Ishikawa (cell line): Measurements from ENCODE around the gene BFSP2.

ENCODE experiments used
- CEBPB ChIP-seq: IDR thresholded peaks from 2 replicates; pipeline ENCODE4 v1.6.1; 2012
- CREB1 ChIP-seq: IDR thresholded peaks from 2 replicates; pipeline ENCODE4 v1.6.1; 2012; ENCODE audit warnings: low read depth
- EGR1 ChIP-seq: IDR thresholded peaks from 2 replicates; pipeline ENCODE4 v1.6.1; 2012
- EP300 ChIP-seq: IDR thresholded peaks from 2 replicates; pipeline ENCODE4 v1.6.1; 2012; ENCODE audit warnings: borderline replicate concordance
- FOXM1 ChIP-seq: IDR thresholded peaks from 2 replicates; pipeline ENCODE4 v1.6.1; 2012; ENCODE audit warnings: low read depth, borderline replicate concordance
- NFIC ChIP-seq: IDR thresholded peaks from 2 replicates; pipeline ENCODE4 v1.6.1; 2012
- RAD21 ChIP-seq: IDR thresholded peaks from 2 replicates; pipeline ENCODE4 v1.6.1; 2012; ENCODE audit warnings: low read depth
- TAF1 ChIP-seq: IDR thresholded peaks from 2 replicates; pipeline ENCODE4 v1.6.1; 2012; ENCODE audit warnings: low read depth, mild to moderate bottlenecking
- TCF12 ChIP-seq: IDR thresholded peaks from 2 replicates; pipeline ENCODE4 v1.6.1; 2012; ENCODE audit warnings: low read depth
- TEAD4 ChIP-seq: IDR thresholded peaks from 2 replicates; pipeline ENCODE4 v1.6.1; 2012
- YY1 ChIP-seq: IDR thresholded peaks from 2 replicates; pipeline ENCODE4 v1.6.1; 2012; ENCODE audit warnings: low read depth
- ZBTB7A ChIP-seq: IDR thresholded peaks from 2 replicates; pipeline ENCODE4 v1.6.1; 2012; ENCODE audit warnings: low read depth
- TF ChIP-seq, protein P1 (sequence below): IDR thresholded peaks from 2 replicates; pipeline ENCODE4 v1.6.1; 2012; ENCODE audit warnings: low read depth, mild to moderate bottlenecking
- TF ChIP-seq, protein P2 (sequence below): IDR thresholded peaks from 2 replicates; pipeline ENCODE4 v1.6.1; 2012
- TF ChIP-seq, protein P3 (sequence below): IDR thresholded peaks from 2 replicates; pipeline ENCODE4 v1.6.1; 2012

BFSP2 gene

DNA sequence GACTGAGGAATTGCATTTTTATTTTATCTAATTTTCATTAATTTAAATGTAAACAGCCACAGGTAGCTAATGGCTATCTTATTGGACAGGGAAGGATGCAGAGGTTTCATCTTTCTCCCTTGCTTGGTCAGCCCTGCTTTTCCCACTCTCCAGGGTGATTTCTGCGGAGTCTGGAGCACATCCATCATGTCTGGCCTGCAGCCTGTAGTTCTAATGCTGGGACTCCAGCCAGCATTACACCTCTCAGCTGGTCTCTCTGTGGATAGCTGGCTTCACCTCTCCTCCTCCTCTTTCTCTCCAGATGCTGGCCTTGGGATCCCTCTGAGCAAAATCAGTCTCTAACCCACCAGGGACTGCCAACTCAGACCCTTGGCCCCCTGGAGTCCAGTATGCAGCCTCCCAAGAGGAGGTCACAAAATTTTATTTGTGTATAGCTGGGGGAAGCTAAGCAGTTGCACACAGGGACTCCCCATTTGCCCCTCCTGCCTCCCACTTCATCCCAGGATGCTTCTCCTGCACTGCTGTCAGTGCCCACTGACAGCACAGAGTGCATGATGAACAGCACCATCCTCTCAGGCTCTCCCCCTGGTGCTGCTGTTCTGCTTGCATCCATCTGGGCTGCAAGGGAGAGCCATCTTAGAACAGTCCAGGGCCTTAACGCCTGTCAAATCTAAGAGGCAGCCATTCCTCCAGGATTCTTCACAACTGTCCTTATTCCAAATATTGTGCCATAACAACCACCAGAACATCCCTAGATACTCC, 1.7 kb downstream of the BFSP2 start:
- no peak for TF ChIP-seq CEBPB
- no peak for TF ChIP-seq TCF12
- TF ChIP-seq YY1, result no peak
- TF ChIP-seq RAD21, result no peak
- TF ChIP-seq, protein P1, sequence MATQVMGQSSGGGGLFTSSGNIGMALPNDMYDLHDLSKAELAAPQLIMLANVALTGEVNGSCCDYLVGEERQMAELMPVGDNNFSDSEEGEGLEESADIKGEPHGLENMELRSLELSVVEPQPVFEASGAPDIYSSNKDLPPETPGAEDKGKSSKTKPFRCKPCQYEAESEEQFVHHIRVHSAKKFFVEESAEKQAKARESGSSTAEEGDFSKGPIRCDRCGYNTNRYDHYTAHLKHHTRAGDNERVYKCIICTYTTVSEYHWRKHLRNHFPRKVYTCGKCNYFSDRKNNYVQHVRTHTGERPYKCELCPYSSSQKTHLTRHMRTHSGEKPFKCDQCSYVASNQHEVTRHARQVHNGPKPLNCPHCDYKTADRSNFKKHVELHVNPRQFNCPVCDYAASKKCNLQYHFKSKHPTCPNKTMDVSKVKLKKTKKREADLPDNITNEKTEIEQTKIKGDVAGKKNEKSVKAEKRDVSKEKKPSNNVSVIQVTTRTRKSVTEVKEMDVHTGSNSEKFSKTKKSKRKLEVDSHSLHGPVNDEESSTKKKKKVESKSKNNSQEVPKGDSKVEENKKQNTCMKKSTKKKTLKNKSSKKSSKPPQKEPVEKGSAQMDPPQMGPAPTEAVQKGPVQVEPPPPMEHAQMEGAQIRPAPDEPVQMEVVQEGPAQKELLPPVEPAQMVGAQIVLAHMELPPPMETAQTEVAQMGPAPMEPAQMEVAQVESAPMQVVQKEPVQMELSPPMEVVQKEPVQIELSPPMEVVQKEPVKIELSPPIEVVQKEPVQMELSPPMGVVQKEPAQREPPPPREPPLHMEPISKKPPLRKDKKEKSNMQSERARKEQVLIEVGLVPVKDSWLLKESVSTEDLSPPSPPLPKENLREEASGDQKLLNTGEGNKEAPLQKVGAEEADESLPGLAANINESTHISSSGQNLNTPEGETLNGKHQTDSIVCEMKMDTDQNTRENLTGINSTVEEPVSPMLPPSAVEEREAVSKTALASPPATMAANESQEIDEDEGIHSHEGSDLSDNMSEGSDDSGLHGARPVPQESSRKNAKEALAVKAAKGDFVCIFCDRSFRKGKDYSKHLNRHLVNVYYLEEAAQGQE, result no peak
- TF ChIP-seq FOXM1, result no peak
- no peak for TF ChIP-seq NFIC
- no peak for TF ChIP-seq CREB1
- TF ChIP-seq TAF1, result no peak
- no peak for TF ChIP-seq ZBTB7A
- TF ChIP-seq, protein P2, sequence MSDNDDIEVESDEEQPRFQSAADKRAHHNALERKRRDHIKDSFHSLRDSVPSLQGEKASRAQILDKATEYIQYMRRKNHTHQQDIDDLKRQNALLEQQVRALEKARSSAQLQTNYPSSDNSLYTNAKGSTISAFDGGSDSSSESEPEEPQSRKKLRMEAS, result no peak

DNA sequence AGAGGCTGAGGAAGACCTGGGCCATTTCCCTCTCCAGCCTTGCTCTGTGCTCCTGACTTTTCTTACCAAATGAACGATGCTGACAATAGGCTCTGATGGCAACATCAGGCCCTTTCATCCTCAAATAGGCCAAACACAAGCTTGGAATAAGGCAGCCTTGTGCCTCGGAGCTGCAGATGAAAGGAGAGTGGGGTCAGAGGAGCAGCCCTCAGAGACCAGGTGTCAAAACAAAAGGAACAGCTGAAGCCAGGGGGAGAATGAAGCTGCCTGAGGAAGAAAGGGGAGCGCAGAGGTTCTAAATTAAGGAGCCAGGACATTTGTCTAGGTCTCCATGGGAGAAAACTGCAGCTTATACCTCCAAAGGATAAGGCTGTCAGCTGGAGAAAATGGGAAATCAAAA, 5.1 kb downstream of the BFSP2 start:
- TF ChIP-seq CREB1, result no peak
- TF ChIP-seq, protein P2, result no peak
- TF ChIP-seq ZBTB7A, result no peak
- TF ChIP-seq TCF12, result no peak
- no peak for TF ChIP-seq TAF1
- no peak for TF ChIP-seq TEAD4
- TF ChIP-seq, protein P1, result no peak
- TF ChIP-seq EP300, result no peak
- TF ChIP-seq FOXM1, result no peak
- TF ChIP-seq EGR1, result no peak
- TF ChIP-seq, protein P3, sequence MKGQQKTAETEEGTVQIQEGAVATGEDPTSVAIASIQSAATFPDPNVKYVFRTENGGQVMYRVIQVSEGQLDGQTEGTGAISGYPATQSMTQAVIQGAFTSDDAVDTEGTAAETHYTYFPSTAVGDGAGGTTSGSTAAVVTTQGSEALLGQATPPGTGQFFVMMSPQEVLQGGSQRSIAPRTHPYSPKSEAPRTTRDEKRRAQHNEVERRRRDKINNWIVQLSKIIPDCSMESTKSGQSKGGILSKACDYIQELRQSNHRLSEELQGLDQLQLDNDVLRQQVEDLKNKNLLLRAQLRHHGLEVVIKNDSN, result no peak
- TF ChIP-seq YY1, result no peak
- no peak for TF ChIP-seq CEBPB

DNA sequence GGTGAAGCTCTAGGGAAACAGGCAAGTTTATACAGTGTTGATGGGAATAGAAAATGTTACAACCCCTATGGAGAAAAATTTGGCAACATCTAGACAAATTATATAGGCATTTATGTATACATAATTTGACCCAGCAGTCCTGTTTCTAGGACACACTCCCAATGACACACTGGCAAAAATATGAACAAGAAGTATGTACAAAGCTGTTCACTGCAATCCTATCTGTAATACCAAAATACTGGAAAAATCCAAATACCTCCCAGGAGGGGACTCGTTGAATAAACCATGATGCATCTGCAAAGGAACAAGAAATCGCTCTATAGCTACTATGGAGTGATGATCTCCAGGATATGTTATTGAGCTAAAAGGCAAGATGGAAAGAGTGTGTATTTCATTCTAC, 8.5 kb downstream of the BFSP2 start:
- TF ChIP-seq, protein P1, result no peak
- TF ChIP-seq TEAD4, result no peak
- no peak for TF ChIP-seq ZBTB7A
- no peak for TF ChIP-seq TAF1
- TF ChIP-seq YY1, result no peak
- TF ChIP-seq EP300, result no peak
- no peak for TF ChIP-seq NFIC
- no peak for TF ChIP-seq CREB1
- TF ChIP-seq FOXM1, result no peak
- TF ChIP-seq TCF12, result no peak

DNA sequence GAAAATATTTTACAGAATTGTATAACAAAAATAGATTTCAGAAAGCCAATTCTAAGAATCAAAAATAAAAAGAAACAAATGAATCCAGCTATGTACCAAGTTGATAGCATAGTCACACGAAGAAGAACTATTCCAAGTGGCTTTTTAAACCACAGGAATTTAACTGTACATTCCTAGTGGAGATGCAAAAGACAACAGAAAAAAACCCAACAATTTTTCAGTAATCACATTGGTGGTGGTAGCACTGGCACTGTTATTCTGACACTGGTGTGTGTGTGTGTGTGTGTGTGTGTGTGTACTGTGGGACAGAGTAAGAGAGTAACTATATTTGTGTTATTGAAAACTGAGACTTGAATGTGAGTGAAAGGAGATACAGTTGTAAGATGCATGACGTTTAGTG, 9.1 kb downstream of the BFSP2 start:
- no peak for TF ChIP-seq NFIC
- TF ChIP-seq TAF1, result no peak
- TF ChIP-seq CREB1, result no peak
- TF ChIP-seq, protein P1, result no peak
- no peak for TF ChIP-seq TEAD4
- TF ChIP-seq YY1, result no peak
- TF ChIP-seq EGR1, result no peak
- no peak for TF ChIP-seq RAD21
- no peak for TF ChIP-seq EP300
- no peak for TF ChIP-seq CEBPB
